ENCODE data around the gene TAPBPL. TPM values are rescaled to one million over a fixed set of nuclear protein-coding genes. Genes with fewer than 3 reads are reported as not detected.

TAPBPL gene
- total and polyA plus RNA-seq, 2 of the 13 experiments (the other 11 are each of a cell fraction or from before 2014, with no cell fraction given), result 10.0 to 14.5 TPM

GRCh38 chr12:6451348-6452244 is at the start of gene TAPBPL (continued):
- TF ChIP-seq SP2 (CRISPR knock-in tag; IDR thresholded peaks at IDR 0.05) (peak; percentile 52), ZNF792 (CRISPR knock-in tag; IDR thresholded peaks at IDR 0.05) (no peak), HNF4G (IDR thresholded peaks at IDR 0.05; ENCODE audit: borderline replicate concordance, low read depth, low read length) (no peak), HNF4G (CRISPR knock-in tag; IDR thresholded peaks at IDR 0.05; ENCODE audit: borderline replicate concordance, low read depth) (no peak), THYN1 (CRISPR knock-in tag; IDR thresholded peaks at IDR 0.05; ENCODE audit: borderline replicate concordance, low read depth) (no peak), ZNF280D (CRISPR knock-in tag; IDR thresholded peaks at IDR 0.05) (peak; percentile 66), HNRNPH1 (optimal IDR thresholded peaks at IDR 0.05; ENCODE audit: low read depth, low read length) (no peak), ZSCAN29 (CRISPR knock-in tag; conservative IDR thresholded peaks at IDR 0.05) (peak; percentile 22; the same call in 1 of the 2 replicates), ZMYM2 (CRISPR knock-in tag; IDR thresholded peaks at IDR 0.05) (no peak), ZNF234 (CRISPR knock-in tag; conservative IDR thresholded peaks at IDR 0.05) (no peak), MAFF (IDR thresholded peaks at IDR 0.05; ENCODE audit: low read depth, low read length) (no peak), FOXK2 (IDR thresholded peaks at IDR 0.05) (no peak), REXO4 (CRISPR knock-in tag; IDR thresholded peaks at IDR 0.05; ENCODE audit: borderline replicate concordance) (no peak), SNAPC5 (CRISPR knock-in tag; IDR thresholded peaks at IDR 0.05; ENCODE audit: borderline replicate concordance) (no peak), ATM (IDR thresholded peaks at IDR 0.05; ENCODE audit: borderline replicate concordance) (no peak), ZNF256 (CRISPR knock-in tag; conservative IDR thresholded peaks at IDR 0.05) (peak; percentile 48; the same call in 1 of the 2 replicates), NR2F2 (IDR thresholded peaks at IDR 0.05; ENCODE audit: borderline replicate concordance, low read depth) (no peak; the same call in 1 of the 2 replicates), AGO1 (IDR thresholded peaks at IDR 0.05; ENCODE audit: low read depth, low read length, poor library complexity, severe bottlenecking) (no peak), HOXD1 (CRISPR knock-in tag; IDR thresholded peaks at IDR 0.05) (no peak), ZNF761 (CRISPR knock-in tag; conservative IDR thresholded peaks at IDR 0.05) (peak; percentile 74; the same call in 1 of the 2 replicates), MNT (IDR thresholded peaks at IDR 0.05) (peak; percentile 46; the same call in 1 of the 2 replicates), ZNF121 (CRISPR knock-in tag; IDR thresholded peaks at IDR 0.05) (no peak), TAF1 (CRISPR knock-in tag; IDR thresholded peaks at IDR 0.05) (peak; percentile 23; the same call in 1 of the 2 replicates), ZNF563 (CRISPR knock-in tag; IDR thresholded peaks at IDR 0.05) (0 out of 2 replicates have a peak, but pooled peaks have one; percentile 49)

Measured in HepG2 (cell line).